Stimulated activated CD4-positive, alpha-beta T cell treated with anti-CD3 and anti-CD28 coated beads, TNF-alpha, amount 100 ng/mL, for 24 hours (primary cell): ENCODE results near the gene CGB2.
"Not testable (repeated sequence)": the region's sequence is repeated elsewhere in the genome, so short reads cannot be mapped to it uniquely, and the experiment has no call there.

ENCODE experiments used
- DNase-seq, 3 experiments: peaks; one replicate each; pipeline ENCODE4 v3.0.0-alpha.2; 2020; ENCODE audit warnings: low read depth in 3 of 3

Gene CGB2

GRCh38 chr19:49038111-49038510 is 6.4 kb downstream of the CGB2 start:
- not testable (repeated sequence) for DNase-seq

- DNase-seq, result not testable (repeated sequence)
Observed at GRCh38 chr19:49038557-49039276, 7.0 kb downstream of the CGB2 start.

- not testable (repeated sequence) for DNase-seq
Observed at GRCh38 chr19:49039736-49040135, 8.0 kb downstream of the CGB2 start.

- no peak for DNase-seq
Observed at GRCh38 chr19:49042177-49042576, 10.5 kb downstream of the CGB2 start.

GRCh38 chr19:49042666-49043065 is 11.0 kb downstream of the CGB2 start:
- not testable (repeated sequence) for DNase-seq

GRCh38 chr19:49043548-49043947 is 11.9 kb downstream of the CGB2 start, which contains the start of gene CGB5:
TSS of gene CGB5 (plus strand) at chr19:49043848. CDS start at chr19:49044210, 362 bp downstream.
- DNase-seq, result not testable (repeated sequence)

GRCh38 chr19:49049011-49049410 is 17.3 kb downstream of the CGB2 start, which contains the start of gene CGB8:
TSS of gene CGB8 (minus strand) at chr19:49049111. CDS start at chr19:49048739, 372 bp downstream.
- DNase-seq, result not testable (repeated sequence)

GRCh38 chr19:49049834-49050233 is 18.1 kb downstream of the CGB2 start:
- not testable (repeated sequence) for DNase-seq

GRCh38 chr19:49050376-49051033 is 18.8 kb downstream of the CGB2 start:
- DNase-seq, result not testable (repeated sequence)

- peak; percentile 28 to 49 (median 35) for DNase-seq
Observed at GRCh38 chr19:49056101-49056901, 24.6 kb downstream of the CGB2 start.

- DNase-seq, result not testable (repeated sequence)
Observed at GRCh38 chr19:49056902-49057596, 25.4 kb downstream of the CGB2 start.

GRCh38 chr19:49057636-49058234 is 26.0 kb downstream of the CGB2 start, which contains the start of gene CGB7:
TSS of gene CGB7 (minus strand) at chr19:49057749. CDS start at chr19:49055375, 2,374 bp downstream.
- peak in 1 of 3 experiments; percentile 42 for DNase-seq

- DNase-seq, result peak in 1 of 3 experiments; percentile 35
Observed at GRCh38 chr19:49058562-49058961, 26.9 kb downstream of the CGB2 start.

GRCh38 chr19:49059053-49059452 is 27.4 kb downstream of the CGB2 start:
- DNase-seq, result no peak

GRCh38 chr19:49061000-49061399 is 29.3 kb downstream of the CGB2 start:
- no peak for DNase-seq

GRCh38 chr19:49061445-49061844 is 29.8 kb downstream of the CGB2 start:
- DNase-seq, result no peak

GRCh38 chr19:49064029-49064629 is 32.4 kb downstream of the CGB2 start:
- no peak for DNase-seq

GRCh38 chr19:49064768-49065611 is 33.3 kb downstream of the CGB2 start, which contains the start of gene NTF4:
TSS of gene NTF4 (minus strand) at chr19:49064818. CDS start at chr19:49061997, 2,821 bp downstream.
- DNase-seq, result no peak

- DNase-seq, result no peak
Observed at GRCh38 chr19:49065905-49066512, 34.3 kb downstream of the CGB2 start.
